IMR-90 (cell line): ENCODE results near the gene GOSR1. TPM values are rescaled to one million over a fixed set of nuclear protein-coding genes. Genes with fewer than 3 reads are reported as not detected.

Source experiments
- ATAC-seq: fragments of 200-7000 bp; cut with Tn5 transposase; 2 replicates; pipeline ENCODE4 v1.9.1; 2020; ENCODE audit warnings: low read depth, mild to moderate bottlenecking, moderate library complexity
- BruUV-seq: library from RNA; stranded (reverse); fragments of 400-500 nt; replicated peaks from 2 replicates; lab custom pipeline; 2021; lab: Mats Ljungman, UMichigan
- CTCF ChIA-PET: fragments of 300-600 bp; formaldehyde crosslinking; extraction: SDS; loops from one replicate; lab custom pipeline; 2021; ENCODE audit warnings: antibody characterized with exemption; lab: Yijun Ruan, JAX
- POLR2A ChIA-PET: fragments of 300-600 bp; sonication (Branson Sonifier 250); formaldehyde crosslinking; loops from one replicate; lab custom pipeline; 2022; ENCODE audit warnings: antibody characterized with exemption; ENCODE audit not compliant: unreplicated experiment; lab: Charles Lee
- DNase-seq: peaks from one replicate; pipeline ENCODE4 v3.0.0; 2013
- H2AFZ ChIP-seq: replicated peaks from 2 replicates; pipeline ENCODE3; 2013; ENCODE audit warnings: low read length, mild to moderate bottlenecking; ENCODE audit not compliant: poor library complexity
- H2AK5ac ChIP-seq: 2 replicates; pipeline ENCODE4 v1.6.1; 2013; ENCODE audit warnings: low read depth, low read length, inconsistent platforms
- H2AK9ac ChIP-seq: replicated peaks from 2 replicates; pipeline ENCODE3; 2013; ENCODE audit warnings: mild to moderate bottlenecking, low read depth, low read length, moderate library complexity; ENCODE audit not compliant: poor library complexity
- H2BK120ac ChIP-seq: 2 replicates; pipeline ENCODE4 v1.6.1; 2013; ENCODE audit warnings: low read depth, low read length, inconsistent platforms
- H2BK15ac ChIP-seq: 3 replicates; pipeline ENCODE4 v1.6.1; 2013; ENCODE audit warnings: low read depth, low read length, inconsistent platforms
- H2BK20ac ChIP-seq: 2 replicates; pipeline ENCODE4 v1.6.1; 2013; ENCODE audit warnings: low read depth, mild to moderate bottlenecking, inconsistent platforms, low read length, moderate library complexity
- H2BK5ac ChIP-seq: 2 replicates; pipeline ENCODE4 v1.6.1; 2013; ENCODE audit warnings: mild to moderate bottlenecking, low read depth, low read length, inconsistent platforms; ENCODE audit not compliant: poor library complexity, severe bottlenecking
- H3K14ac ChIP-seq: replicated peaks from 2 replicates; pipeline ENCODE4 v1.6.1; 2013; ENCODE audit warnings: low read depth, low read length, inconsistent platforms
- H3K18ac ChIP-seq: 2 replicates; pipeline ENCODE4 v1.6.1; 2013; ENCODE audit warnings: low read depth, low read length, control low read depth
- H3K23ac ChIP-seq: 2 replicates; pipeline ENCODE4 v1.6.1; 2013; ENCODE audit warnings: low read depth, low read length, inconsistent platforms
- H3K27ac ChIP-seq: 2 replicates; pipeline ENCODE4 v1.5.1; 2013; ENCODE audit warnings: mild to moderate bottlenecking, control low read depth, low read length; ENCODE audit not compliant: insufficient read depth
- H3K27me3 ChIP-seq: 2 replicates; pipeline ENCODE4 v1.6.1; 2013; ENCODE audit warnings: low read length; ENCODE audit not compliant: control insufficient read depth, insufficient read depth
- H3K36me3 ChIP-seq: 2 replicates; pipeline ENCODE4 v1.6.1; 2013; ENCODE audit warnings: low read length, mixed read lengths; ENCODE audit not compliant: control insufficient read depth, insufficient read depth
- H3K4ac ChIP-seq: 2 replicates; pipeline ENCODE4 v1.6.1; 2013; ENCODE audit warnings: low read depth, low read length, inconsistent platforms
- H3K4me1 ChIP-seq: 2 replicates; pipeline ENCODE4 v1.6.1; 2013; ENCODE audit warnings: low read length, mixed read lengths; ENCODE audit not compliant: control insufficient read depth, insufficient read depth
- H3K4me2 ChIP-seq: 2 replicates; pipeline ENCODE4 v1.6.1; 2013; ENCODE audit warnings: low read depth, mild to moderate bottlenecking, control low read depth, low read length, moderate library complexity
- H3K4me3 ChIP-seq: 2 replicates; pipeline ENCODE4 v1.5.1; 2013; ENCODE audit warnings: low read depth, mild to moderate bottlenecking, control low read depth, low read length, moderate library complexity; ENCODE audit not compliant: insufficient read depth
- H3K56ac ChIP-seq: 2 replicates; pipeline ENCODE4 v1.6.1; 2013; ENCODE audit warnings: low read length, inconsistent platforms; ENCODE audit not compliant: insufficient read depth; ENCODE audit errors: extremely low read depth
- H3K79me1 ChIP-seq, 2 experiments: 2 replicates each; pipeline ENCODE4 v1.6.1; 2013; ENCODE audit warnings: low read length in 2 of 2, inconsistent platforms in 1 of 2, low read depth in 1 of 2
- H3K9ac ChIP-seq: 2 replicates; pipeline ENCODE4 v1.6.1; 2013; ENCODE audit warnings: low read depth, low read length, control low read depth
- H3K9me1 ChIP-seq: 2 replicates; pipeline ENCODE4 v1.6.1; 2013; ENCODE audit warnings: low read length, inconsistent platforms; ENCODE audit not compliant: insufficient read depth
- H3K9me3 ChIP-seq: 2 replicates; pipeline ENCODE4 v1.6.1; 2013; ENCODE audit warnings: low read length; ENCODE audit not compliant: control insufficient read depth, insufficient read depth
- H4K20me1 ChIP-seq: 2 replicates; pipeline ENCODE4 v1.6.1; 2013; ENCODE audit warnings: low read length, inconsistent platforms; ENCODE audit not compliant: insufficient read depth
- H4K5ac ChIP-seq: 2 replicates; pipeline ENCODE4 v1.6.1; 2013; ENCODE audit warnings: mild to moderate bottlenecking, low read depth, low read length, control low read depth
- H4K8ac ChIP-seq, 2 experiments: 2 replicates each; pipeline ENCODE4 v1.6.1; 2013; ENCODE audit warnings: low read depth in 2 of 2, low read length in 2 of 2, control low read depth in 1 of 2, inconsistent platforms in 1 of 2
- H4K91ac ChIP-seq: 2 replicates; pipeline ENCODE4 v1.6.1; 2013; ENCODE audit warnings: low read depth, low read length, inconsistent platforms; ENCODE audit not compliant: insufficient read depth
- CHD1 ChIP-seq: IDR thresholded peaks from 2 replicates; pipeline ENCODE4 v1.6.1; 2012; ENCODE audit warnings: low read depth, low read length, improper control_type of control experiment
- CTCF ChIP-seq: conservative IDR thresholded peaks from 2 replicates; pipeline ENCODE4 v1.5.1; 2012; ENCODE audit warnings: mild to moderate bottlenecking, low read depth, low read length, improper control_type of control experiment
- FOS ChIP-seq: fragments of 150-350 bp; IDR thresholded peaks from 2 replicates; pipeline ENCODE4 v1.6.1; 2016; ENCODE audit warnings: low read depth, low read length
- MAFK ChIP-seq: IDR thresholded peaks from 2 replicates; pipeline ENCODE4 v1.6.1; 2012; ENCODE audit warnings: low read depth, low read length, improper control_type of control experiment
- MAZ ChIP-seq: IDR thresholded peaks from 2 replicates; pipeline ENCODE4 v1.6.1; 2012; ENCODE audit warnings: low read depth, mild to moderate bottlenecking, low read length, improper control_type of control experiment, moderate library complexity, borderline replicate concordance
- POLR2A ChIP-seq: IDR thresholded peaks from 2 replicates; pipeline ENCODE4 v1.6.1; 2012; ENCODE audit warnings: mild to moderate bottlenecking, low read depth, low read length
- RAD21 ChIP-seq: IDR thresholded peaks from 2 replicates; pipeline ENCODE4 v1.6.1; 2012; ENCODE audit warnings: low read length, improper control_type of control experiment
- RCOR1 ChIP-seq: IDR thresholded peaks from 2 replicates; pipeline ENCODE4 v1.6.1; 2012; ENCODE audit warnings: mild to moderate bottlenecking, low read length, improper control_type of control experiment; ENCODE audit not compliant: insufficient replicate concordance
- RFX5 ChIP-seq: IDR thresholded peaks from 2 replicates; pipeline ENCODE4 v1.8.0; 2012; ENCODE audit warnings: low read depth, mild to moderate bottlenecking, low read length, moderate library complexity
- SMC3 ChIP-seq: fragments of 150-350 bp; IDR thresholded peaks from 2 replicates; pipeline ENCODE4 v1.6.1; 2016; ENCODE audit warnings: low read depth, mild to moderate bottlenecking, antibody characterized with exemption, low read length, moderate library complexity
- WGBS, 2 experiments: methylation state at CpG; one replicate each; pipeline versions ENCODE4 v1.1.5 to v1.1.7; 2013; ENCODE audit warnings: missing lambda C conversion rate in 2 of 2; ENCODE audit not compliant: insufficient read length in 1 of 2; ENCODE audit errors: extremely low coverage in 2 of 2; 5-methylcytosine and 5-hydroxymethylcytosine counted together
- dilution Hi-C: fragments of 300-500 bp; cut with HindIII; formaldehyde crosslinking; loops from one replicate; pipeline ENCODE4 v1.14.3; 2018; ENCODE audit warnings: low sequenced_read_pairs; ENCODE audit not compliant: unreplicated experiment
- in situ Hi-C: fragments of 300-500 bp; cut with MboI; formaldehyde crosslinking; loops from 3 replicates; pipeline ENCODE4 v1.14.3; 2019; ENCODE audit warnings: low sequenced_read_pairs, inconsistent platforms, mixed read lengths
- intact Hi-C: fragments of 100-400 bp; cut with micrococcal nuclease; formaldehyde crosslinking; loops from 2 replicates; pipeline ENCODE4 v1.10.0; 2022
- polyA plus RNA-seq, 3 experiments: library from polyadenylated mRNA; depleted of rRNA; stranded (reverse); fragments of >200 nt; gene quantifications; 2 replicates each; pipeline ENCODE4 v1.2.3, GENCODE V29; 2012; ENCODE audit warnings: low replicate concordance in 1 of 3
- total RNA-seq: library from RNA; depleted of rRNA; stranded (reverse); fragments of >200 nt; gene quantifications from 2 replicates; pipeline ENCODE4 v1.2.3, GENCODE V29; 2012

The GOSR1 gene
- total and polyA plus RNA-seq, 2 of the 4 experiments (the other 2 are of a cell fraction), result 21.2 to 47.5 TPM

- no peak overlapping the region for H2AK5ac ChIP-seq
- H3K4me3 ChIP-seq, result no peak overlapping the region
- in situ Hi-C loops, result no loop called here
- peaks cover 6% of the 10 kb centered on the region for H3K9me1 ChIP-seq
- ATAC-seq, result no peak
- no peak overlapping the region for H3K23ac ChIP-seq
- no peaks in the 10 kb centered on the region for H4K20me1 ChIP-seq
- BruUV-seq, result no TSS peak
- ChIA-PET CTCF (no interaction called here), POLR2A (interaction anchor here (0.6 kb wide), 1 partner anchor 12 kb away, joined by 3 read pairs; no protein-coding TSS in a partner anchor)
- intact Hi-C loops, result no loop called here
- H3K9ac ChIP-seq, result no peak overlapping the region
- H2BK120ac ChIP-seq, result no peak overlapping the region
- H2BK20ac ChIP-seq, result no peak overlapping the region
- TF ChIP-seq CHD1 (no peak), MAZ (no peak), RFX5 (no peak), POLR2A (no peak), SMC3 (no peak), MAFK (no peak), CTCF (no peak), FOS (no peak), RCOR1 (no peak), RAD21 (no peak)
- H3K4me1 ChIP-seq, result no peaks in the 10 kb centered on the region
- 100% methylated on average over 1 of the region's 6 CpGs; no CpG with 5 or more reads in 1 of the 2 experiments for WGBS, 2 experiments
- no peak overlapping the region for H3K18ac ChIP-seq
- no peak overlapping the region for H4K8ac ChIP-seq
- no peak overlapping the region for H2AFZ ChIP-seq
- no peak overlapping the region for H3K14ac ChIP-seq
- no peaks in the 10 kb centered on the region for H3K9me3 ChIP-seq
- H3K27ac ChIP-seq, result no peak overlapping the region
- peaks cover 15 to 43% of the 10 kb centered on the region in 2 experiments for H3K79me1 ChIP-seq
- H4K5ac ChIP-seq, result no peak overlapping the region
- no peak overlapping the region for H3K56ac ChIP-seq
- no peak overlapping the region for H3K4me2 ChIP-seq
- H2AK9ac ChIP-seq, result no peak overlapping the region
- H4K91ac ChIP-seq, result no peak overlapping the region
- H3K27me3 ChIP-seq, result no peaks in the 10 kb centered on the region
- peaks cover 16% of the 10 kb centered on the region for H3K36me3 ChIP-seq
- H2BK15ac ChIP-seq, result no peak overlapping the region
- dilution Hi-C loops, result no loop called here
- H2BK5ac ChIP-seq, result no peak overlapping the region
- DNase-seq, result no peak
- no peak overlapping the region for H3K4ac ChIP-seq
Observed at GRCh38 chr17:30505868-30506417, 28.7 kb downstream of the GOSR1 start.
